ENCODE measurements around the gene NAA15. TPM values are rescaled to one million over a fixed set of nuclear protein-coding genes. Genes with fewer than 3 reads are reported as not detected.
A peak's percentile ranks its signal among the peaks of the same experiment; 100 is the strongest.
"Not testable (repeated sequence)": the region's sequence is repeated elsewhere in the genome, so short reads cannot be mapped to it uniquely, and the experiment has no call there.

NAA15 gene
- 10 to 100 TPM; 24.4 to 41.0 TPM for total RNA-seq

DNA sequence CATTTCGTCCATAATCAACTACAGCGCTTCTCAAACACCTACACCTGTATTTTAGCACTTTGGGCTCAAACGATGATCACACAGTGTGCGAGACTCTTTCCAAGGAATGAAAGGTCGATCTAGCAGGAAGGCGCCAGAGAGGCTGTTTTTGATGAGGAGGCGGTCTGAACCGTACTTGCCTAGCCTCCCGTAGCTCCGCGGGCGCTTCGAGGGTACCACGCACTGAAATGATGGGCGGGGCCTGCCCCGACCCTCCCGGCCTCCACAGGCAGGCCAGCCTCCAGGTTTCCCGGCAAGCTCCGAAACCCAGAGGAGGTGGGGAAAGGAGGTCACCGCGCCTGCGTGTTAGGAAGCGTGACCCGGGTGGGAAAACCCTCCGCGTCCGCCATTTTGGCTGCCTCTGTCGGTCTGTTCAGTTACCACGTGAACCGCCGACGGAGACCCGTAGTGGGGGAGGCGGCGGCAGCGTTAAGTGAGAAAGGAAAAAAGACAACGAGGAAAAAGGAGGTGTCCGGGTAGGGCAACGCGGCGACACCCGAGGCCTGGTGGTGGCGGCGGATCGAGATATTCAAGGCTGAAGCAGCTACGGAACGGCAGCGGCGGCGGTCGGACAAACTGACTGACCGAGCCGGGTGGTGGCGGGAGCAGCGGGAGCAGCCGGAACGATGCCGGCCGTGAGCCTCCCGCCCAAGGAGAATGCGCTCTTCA is at the start of gene NAA15:
NAA15 (plus strand) TSS at position 393 of the 708 bp plus-strand sequence; CDS start at position 666, 273 bp downstream.
- peak within 1 kb of the TSS; percentile 85 for H3K4me3 ChIP-seq
- H3K27me3 ChIP-seq (replicated peaks; ENCODE audit: insufficient read depth), result no peaks in the 10 kb centered on the region
- no peak for TF ChIP-seq CTCF (IDR thresholded peaks at IDR 0.05)
- H3K27ac ChIP-seq, result peak within 1 kb of the TSS; percentile 90 to 94
- ATAC-seq (ENCODE audit: insufficient number of reproducible peaks, low FRiP score, low read depth) (peak; percentile 97), DNase-seq (ENCODE audit: low spot score) (peak; percentile 87)
- H3K36me3 ChIP-seq, result no peaks in the 10 kb centered on the region
- H3K9me3 ChIP-seq, result no peaks in the 10 kb centered on the region
- peaks cover 18 to 41% of the 10 kb centered on the region in 2 donors for H3K4me1 ChIP-seq (ENCODE audit: control insufficient read depth in 1 of 2, low read depth in 2 of 2)

DNA sequence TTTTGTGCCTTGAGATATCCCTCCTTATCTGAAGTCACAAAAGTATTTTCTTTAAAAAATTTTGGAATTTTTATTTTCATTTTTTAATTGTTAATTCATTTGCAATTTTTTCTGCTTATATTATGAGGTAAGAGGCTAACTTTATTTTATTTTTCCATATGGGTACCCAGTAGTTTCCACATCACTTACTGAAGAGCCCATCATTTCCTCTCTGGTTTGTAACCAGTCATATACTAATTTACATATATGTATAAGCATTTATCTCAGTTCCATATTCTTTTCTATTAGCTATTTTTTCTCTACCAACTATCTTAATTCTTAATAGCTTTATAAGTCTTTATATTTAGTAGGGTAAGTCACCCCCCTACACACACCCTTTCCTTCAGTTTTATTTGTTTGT is 48.3 kb upstream of the NAA15 start:
- DNase-seq (ENCODE audit: low spot score) (no peak), ATAC-seq (ENCODE audit: insufficient number of reproducible peaks, low FRiP score, low read depth) (no peak)
- no peak for TF ChIP-seq CTCF (IDR thresholded peaks at IDR 0.05)
- Histone ChIP-seq H3K4me3 (no peak overlapping the region), H3K9me3 (no peaks in the 10 kb centered on the region), H3K4me1 (ENCODE audit: control insufficient read depth in 1 of 2, low read depth in 2 of 2) (peaks cover 9 to 11% of the 10 kb centered on the region in 2 donors), H3K27ac (no peak overlapping the region), H3K27me3 (replicated peaks; ENCODE audit: insufficient read depth) (no peaks in the 10 kb centered on the region), H3K36me3 (no peaks in the 10 kb centered on the region)

DNA sequence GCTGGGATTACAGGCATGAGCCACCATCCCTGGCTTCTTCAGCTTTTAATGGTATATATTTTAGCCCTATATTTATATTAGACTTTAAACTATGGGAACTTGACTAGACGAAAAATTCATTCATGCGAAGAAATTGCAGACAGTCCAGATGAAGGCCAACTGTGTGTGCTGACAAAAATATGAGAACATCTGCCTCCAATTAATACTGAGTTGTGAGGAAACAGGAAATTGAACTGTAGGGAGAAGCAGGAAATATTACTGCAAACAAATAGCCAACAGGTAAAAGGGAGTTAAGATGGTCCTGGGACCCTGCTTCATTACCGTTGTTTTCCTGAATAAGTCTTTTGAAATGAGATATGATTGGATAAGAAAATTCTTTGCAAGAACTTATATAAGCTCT is 47.6 kb upstream of the NAA15 start:
- no peak for TF ChIP-seq CTCF (IDR thresholded peaks at IDR 0.05)
- Histone ChIP-seq H3K27ac (no peak overlapping the region), H3K4me3 (no peak overlapping the region), H3K9me3 (no peaks in the 10 kb centered on the region), H3K36me3 (no peaks in the 10 kb centered on the region), H3K4me1 (ENCODE audit: control insufficient read depth in 1 of 2, low read depth in 2 of 2) (peaks cover 2 to 5% of the 10 kb centered on the region in 2 donors), H3K27me3 (replicated peaks; ENCODE audit: insufficient read depth) (no peaks in the 10 kb centered on the region)
- no peak for ATAC-seq (ENCODE audit: insufficient number of reproducible peaks, low FRiP score, low read depth)
- DNase-seq (ENCODE audit: low spot score), result no peak

- not testable (repeated sequence) for H3K9me3 ChIP-seq; DNase-seq (ENCODE audit: low spot score); H3K27me3 ChIP-seq (replicated peaks; ENCODE audit: insufficient read depth); H3K36me3 ChIP-seq; H3K27ac ChIP-seq; H3K4me3 ChIP-seq; H3K4me1 ChIP-seq (ENCODE audit: control insufficient read depth in 1 of 2, low read depth in 2 of 2); ATAC-seq (ENCODE audit: insufficient number of reproducible peaks, low FRiP score, low read depth)
Measured at GRCh38 chr4:139255581-139255980, 45.7 kb upstream of the NAA15 start.

DNA sequence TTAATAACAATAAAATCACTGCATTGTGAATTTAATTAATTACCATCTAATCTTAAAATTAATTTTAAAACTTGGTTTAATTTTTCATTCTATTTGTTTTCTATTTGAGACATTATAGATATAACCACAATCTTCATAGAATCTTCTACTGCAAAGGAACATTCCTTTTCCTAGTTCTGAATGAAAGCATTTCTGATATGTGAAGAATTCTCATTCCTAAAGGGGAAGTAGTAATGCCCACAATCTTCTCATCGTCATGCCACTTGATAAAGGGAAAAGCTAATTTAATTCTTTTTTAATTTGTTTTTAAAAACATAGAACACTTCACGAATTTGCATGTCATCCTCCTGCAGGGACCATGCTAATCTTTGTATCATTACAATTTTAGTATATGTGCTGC is 45.0 kb upstream of the NAA15 start:
- H3K27me3 ChIP-seq (replicated peaks; ENCODE audit: insufficient read depth), result no peaks in the 10 kb centered on the region
- ATAC-seq (ENCODE audit: insufficient number of reproducible peaks, low FRiP score, low read depth), result no peak

More for the DNA sequence above, 45.0 kb upstream of the NAA15 start:
- H3K9me3 ChIP-seq, result no peaks in the 10 kb centered on the region
- H3K36me3 ChIP-seq, result no peaks in the 10 kb centered on the region
- TF ChIP-seq CTCF (IDR thresholded peaks at IDR 0.05), result no peak
- no peak overlapping the region for H3K27ac ChIP-seq
- H3K4me1 ChIP-seq (ENCODE audit: control insufficient read depth in 1 of 2, low read depth in 2 of 2), result no peaks in the 10 kb centered on the region
- H3K4me3 ChIP-seq, result no peak overlapping the region
- DNase-seq (ENCODE audit: low spot score), result no peak
